ENCODE measurements around the gene BCAS3.

GRCh38 chr17:61053469-61053868, 375.8 kb downstream of the BCAS3 start:
- TF ChIP-seq FOXK2 (IDR thresholded peaks at IDR 0.05) (no peak), FOXM1 (IDR thresholded peaks at IDR 0.05; ENCODE audit: borderline replicate concordance) (no peak), ZNF384 (IDR thresholded peaks at IDR 0.05) (no peak), SP1 (IDR thresholded peaks at IDR 0.05) (no peak), NFRKB (IDR thresholded peaks at IDR 0.05) (no peak), FOXA1 (IDR thresholded peaks at IDR 0.05) (no peak), ELF4 (IDR thresholded peaks at IDR 0.05) (no peak), HDGF (IDR thresholded peaks at IDR 0.05; ENCODE audit: borderline replicate concordance) (no peak), TARDBP (IDR thresholded peaks at IDR 0.05) (no peak), SUZ12 (IDR thresholded peaks at IDR 0.05) (no peak), ARNT (IDR thresholded peaks at IDR 0.05) (no peak), BHLHE40 (IDR thresholded peaks at IDR 0.05; ENCODE audit: borderline replicate concordance) (no peak), CTBP1 (IDR thresholded peaks at IDR 0.05; ENCODE audit: borderline replicate concordance) (no peak)
